Heart right ventricle (tissue), 16 donors: Measurements from ENCODE around the gene SMIM44. TPM values are rescaled to one million over a fixed set of nuclear protein-coding genes. Genes with fewer than 3 reads are reported as not detected.

Source experiments
- ATAC-seq, 8 donors: fragments of 200-7000 bp; cut with Tn5 transposase; one replicate each; pipeline ENCODE4 v1.9.1; 2020; ENCODE audit warnings: mild to moderate bottlenecking in 8 of 8, moderate library complexity in 8 of 8, moderate number of reproducible peaks in 1 of 8
- DNase-seq, 2 donors: peaks; one replicate each; pipeline ENCODE4 v3.0.0-alpha.2; 2020
- H3K27ac ChIP-seq, 10 donors: fragments of 200-600 bp; sonication (generic) in 2 of 10; one replicate each; pipeline versions ENCODE4 v1.5.0 to v1.8.0; 2020 to 2022; ENCODE audit warnings: mild to moderate bottlenecking in 3 of 10
- H3K27me3 ChIP-seq, 7 donors: fragments of 200-600 bp; one replicate each; pipeline ENCODE4 v1.8.0; 2021 to 2022; ENCODE audit warnings: mild to moderate bottlenecking in 2 of 7
- H3K36me3 ChIP-seq, 9 donors: fragments of 200-600 bp; sonication (generic) in 1 of 9; one replicate each; pipeline versions ENCODE4 v1.5.0 to v1.8.0; 2020 to 2022; ENCODE audit warnings: mild to moderate bottlenecking in 2 of 9
- H3K4me1 ChIP-seq, 9 donors: fragments of 200-600 bp; sonication (generic) in 1 of 9; one replicate each; pipeline versions ENCODE4 v1.5.0 to v1.8.0; 2020 to 2022; ENCODE audit warnings: mild to moderate bottlenecking in 4 of 9
- H3K4me3 ChIP-seq, 10 donors: fragments of 200-600 bp; sonication (generic) in 2 of 10; one replicate each; pipeline versions ENCODE4 v1.5.0 to v1.8.0; 2020 to 2022; ENCODE audit warnings: mild to moderate bottlenecking in 7 of 10, moderate library complexity in 2 of 10
- H3K9me3 ChIP-seq, 11 donors: fragments of 200-600 bp in 10 of 11; sonication (generic) in 2 of 11; one replicate each; pipeline versions ENCODE4 v1.5.0 to v1.8.0; 2013 to 2022; ENCODE audit warnings: mild to moderate bottlenecking in 2 of 11, control low read depth in 1 of 11, moderate library complexity in 1 of 11
- WGBS, 2 donors: extraction: QIAGEN DNeasy Blood & Tissue Kit; methylation state at CpG; one replicate each; pipeline ENCODE4 v1.1.7; 2013; ENCODE audit warnings: inconsistent platforms in 1 of 2; 5-methylcytosine and 5-hydroxymethylcytosine counted together
- intact Hi-C, 10 donors: fragments of 100-400 bp; cut with DNase I; formaldehyde crosslinking; loops; one replicate each; pipeline versions ENCODE4 v1.11.1 to v1.14.2; 2022
- polyA plus RNA-seq, 2 donors: library from polyadenylated mRNA; stranded (reverse); fragments of 200-250 nt; gene quantifications; one replicate each; pipeline ENCODE4 v1.2.3, GENCODE V29; 2013
- total RNA-seq, 10 donors: library from RNA; stranded (reverse); fragmentation: NEBNext Ultra II Directional in 3 of 10; extraction: Animal tissue kit (Norgen Biotek cat#: 25700) in 3 of 10; gene quantifications; one replicate each; pipeline versions ENCODE4 v1.2.1 to v1.2.4, GENCODE V29; 2021 to 2023
- TF ChIP-seq, protein P1 (sequence below), 9 donors: fragments of 200-600 bp; sonication (generic) in 2 of 9; IDR thresholded peaks; one replicate each; pipeline versions ENCODE4 v1.5.0 to v1.8.0; 2021 to 2022; ENCODE audit warnings: antibody characterized with exemption in 9 of 9, mild to moderate bottlenecking in 5 of 9, moderate library complexity in 1 of 9
- donor health status: Arrhythmogenic right ventricular cardiomyopathy.
- donor health status: ischemic (EF 13 %, LVEDD 7.1; RV severe dilation, severe dysfunction).
- donor health status: healthy with polysubstance abuse.
- donor health status: DM: no; HTN: yes; CAD: no.
- donor health status: DM: no; HTN: no; CAD: no.
- donor health status: ischemic (EF 25% LVEDD 6.9; RV normal size, moderate dysfunction).
- donor health status: ischemic (EF 25% LVEDD 5.7; RV mildly dilated, moderate dysfunction).
- donor health status: healthy.
- donor health status: DM: yes; HTN: yes; CAD: no.
- donor health status: Ischemic cardiomyopathy.
- donor health status: ischemic (EF 35%, LVEDD 5.7; RV mildly dilated, moderate dysfunction).
- donor health status: nonischemic (EF 11% LVEDD 7.7; RV severe dilation, severe dysfunction).
- donor health status: DM: yes; HTN: yes; CAD: no.
- donor health status: PGD.
- donor health status: ischemic (EF 29% LVEDD 5.4; RV normal size, mild dysfunction).
- donor health status: nonischemic (EF 23%, LVEDD 6.1; RV moderate dilation, normal function).

The SMIM44 gene
- total and polyA plus RNA-seq, 12 donors, result not detected

- TF ChIP-seq, protein P1, sequence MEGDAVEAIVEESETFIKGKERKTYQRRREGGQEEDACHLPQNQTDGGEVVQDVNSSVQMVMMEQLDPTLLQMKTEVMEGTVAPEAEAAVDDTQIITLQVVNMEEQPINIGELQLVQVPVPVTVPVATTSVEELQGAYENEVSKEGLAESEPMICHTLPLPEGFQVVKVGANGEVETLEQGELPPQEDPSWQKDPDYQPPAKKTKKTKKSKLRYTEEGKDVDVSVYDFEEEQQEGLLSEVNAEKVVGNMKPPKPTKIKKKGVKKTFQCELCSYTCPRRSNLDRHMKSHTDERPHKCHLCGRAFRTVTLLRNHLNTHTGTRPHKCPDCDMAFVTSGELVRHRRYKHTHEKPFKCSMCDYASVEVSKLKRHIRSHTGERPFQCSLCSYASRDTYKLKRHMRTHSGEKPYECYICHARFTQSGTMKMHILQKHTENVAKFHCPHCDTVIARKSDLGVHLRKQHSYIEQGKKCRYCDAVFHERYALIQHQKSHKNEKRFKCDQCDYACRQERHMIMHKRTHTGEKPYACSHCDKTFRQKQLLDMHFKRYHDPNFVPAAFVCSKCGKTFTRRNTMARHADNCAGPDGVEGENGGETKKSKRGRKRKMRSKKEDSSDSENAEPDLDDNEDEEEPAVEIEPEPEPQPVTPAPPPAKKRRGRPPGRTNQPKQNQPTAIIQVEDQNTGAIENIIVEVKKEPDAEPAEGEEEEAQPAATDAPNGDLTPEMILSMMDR (IDR thresholded peaks at IDR 0.05), result no peak
- no peaks in the 10 kb centered on the region for H3K36me3 ChIP-seq
- H3K4me3 ChIP-seq, result no peak overlapping the region
- DNase-seq (no peak), ATAC-seq (no peak)
- no peak overlapping the region for H3K27ac ChIP-seq
- WGBS, 2 donors, result 85 to 86% methylated on average over 2 of the region's 2 CpGs
- peaks cover 5 to 16% (median 6%) of the 10 kb centered on the region in 9 donors for H3K4me1 ChIP-seq
- H3K9me3 ChIP-seq, result no peaks in the 10 kb centered on the region
- peaks cover 0 to 6% (median 3%) of the 10 kb centered on the region in 7 donors for H3K27me3 ChIP-seq
- intact Hi-C loops, result loop anchor here in 4 of 10 donors (2.0 to 5.0 kb wide), 5 partner anchors 37 to 167 kb away; no protein-coding TSS in a partner anchor
Measured at GRCh38 chr19:3474614-3475013, 8.6 kb downstream of the SMIM44 start.

DNA sequence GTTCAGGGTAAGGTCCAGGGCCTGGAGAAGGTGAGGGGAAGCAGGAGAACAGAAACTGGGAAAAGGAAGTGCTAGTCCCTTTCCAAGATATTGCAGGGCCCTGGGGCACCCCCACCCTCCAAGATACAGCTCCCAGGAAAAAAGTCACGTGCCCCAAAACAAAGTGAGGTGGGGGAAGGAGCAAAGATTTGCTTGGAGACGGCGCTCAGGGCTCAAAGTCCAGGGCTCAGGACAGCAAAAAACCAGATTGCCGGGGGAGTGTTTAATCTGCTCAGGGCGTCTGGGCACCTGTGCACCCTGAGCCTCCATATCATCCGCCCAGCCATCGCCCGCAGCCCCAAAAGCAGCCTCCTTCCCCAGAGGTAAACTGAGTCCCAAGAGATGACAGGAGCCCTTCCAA is 9.2 kb downstream of the SMIM44 start:
- TF ChIP-seq, protein P1 (IDR thresholded peaks at IDR 0.05), result no peak
- peaks cover 0 to 5% (median 0%) of the 10 kb centered on the region in 7 donors for H3K27me3 ChIP-seq
- no peak overlapping the region for H3K4me3 ChIP-seq
- WGBS, 2 donors, result 79 to 83% methylated on average over 8 of the region's 8 CpGs
- no peaks in the 10 kb centered on the region for H3K36me3 ChIP-seq
- ATAC-seq (no peak), DNase-seq (no peak)
- H3K4me1 ChIP-seq, result peaks cover 5 to 22% (median 7%) of the 10 kb centered on the region in 9 donors
- H3K9me3 ChIP-seq, result no peaks in the 10 kb centered on the region
- intact Hi-C loops, result loop anchor here in 4 of 10 donors (2.0 to 5.0 kb wide), 4 partner anchors 37 to 167 kb away; no protein-coding TSS in a partner anchor
- H3K27ac ChIP-seq, result no peak overlapping the region

GRCh38 chr19:3471954-3472655 is 11.1 kb downstream of the SMIM44 start:
- no peak overlapping the region for H3K4me3 ChIP-seq

GRCh38 chr19:3470500-3471128 is 12.6 kb downstream of the SMIM44 start:
- intact Hi-C loops, result loop anchor here in 3 of 10 donors (5.0 kb wide), 3 partner anchors 33 to 163 kb away; no protein-coding TSS in a partner anchor
- no peak overlapping the region for H3K4me3 ChIP-seq
- 66 to 70% methylated on average over 11 of the region's 11 CpGs for WGBS, 2 donors
- peaks cover 6 to 50% (median 21%) of the 10 kb centered on the region in 9 donors for H3K4me1 ChIP-seq
- TF ChIP-seq, protein P1 (IDR thresholded peaks at IDR 0.05), result no peak
- no peaks in the 10 kb centered on the region for H3K9me3 ChIP-seq
- no peak for ATAC-seq
- DNase-seq, result no peak
- peaks cover 0 to 3% (median 0%) of the 10 kb centered on the region in 7 donors for H3K27me3 ChIP-seq
- no peaks in the 10 kb centered on the region for H3K36me3 ChIP-seq
- no peak overlapping the region for H3K27ac ChIP-seq

More at GRCh38 chr19:3471954-3472655, 11.1 kb downstream of the SMIM44 start:
- intact Hi-C loops, result loop anchor here in 8 of 10 donors (1.0 to 5.0 kb wide), 8 partner anchors 35 to 167 kb away; no protein-coding TSS in a partner anchor
- H3K27ac ChIP-seq, result no peak overlapping the region
- DNase-seq, result peak; percentile 34 to 58
- TF ChIP-seq, protein P1 (IDR thresholded peaks at IDR 0.05), result peak; percentile 83 to 95 (median 89)
- 22 to 23% methylated on average over 24 of the region's 24 CpGs for WGBS, 2 donors
- peak; percentile 35 to 74 (median 64) for ATAC-seq
- H3K27me3 ChIP-seq, result peaks cover 0 to 5% (median 0%) of the 10 kb centered on the region in 7 donors
- H3K4me1 ChIP-seq, result peaks cover 3 to 36% (median 10%) of the 10 kb centered on the region in 9 donors
- H3K9me3 ChIP-seq, result no peaks in the 10 kb centered on the region
- no peaks in the 10 kb centered on the region for H3K36me3 ChIP-seq
